NB4 (cell line): ENCODE measurements around the gene RGS10.

Experiments used
- DNase-seq: peaks from one replicate; pipeline ENCODE4 v3.0.0; 2010; ENCODE audit warnings: low read depth
- H3K4me3 ChIP-seq: one replicate; pipeline ENCODE4 v1.5.1; 2011; ENCODE audit warnings: mild to moderate bottlenecking, low read depth, low read length, moderate library complexity
- MYC ChIP-seq: IDR thresholded peaks from 2 replicates; pipeline ENCODE4 v1.6.1; 2011; ENCODE audit warnings: low read depth, low read length
- POLR2A ChIP-seq: IDR thresholded peaks from 2 replicates; pipeline ENCODE4 v1.6.1; 2011; ENCODE audit warnings: mild to moderate bottlenecking; ENCODE audit not compliant: insufficient read length; ENCODE audit errors: extremely low read depth
- TF ChIP-seq, protein P1 (sequence below): IDR thresholded peaks from 2 replicates; pipeline ENCODE4 v1.6.1; 2011; ENCODE audit warnings: low read depth, low read length
- TF ChIP-seq, protein P2 (sequence below): IDR thresholded peaks from one replicate; pipeline ENCODE4 v1.5.1; 2012; ENCODE audit warnings: low read depth, low read length

RGS10 gene

DNA sequence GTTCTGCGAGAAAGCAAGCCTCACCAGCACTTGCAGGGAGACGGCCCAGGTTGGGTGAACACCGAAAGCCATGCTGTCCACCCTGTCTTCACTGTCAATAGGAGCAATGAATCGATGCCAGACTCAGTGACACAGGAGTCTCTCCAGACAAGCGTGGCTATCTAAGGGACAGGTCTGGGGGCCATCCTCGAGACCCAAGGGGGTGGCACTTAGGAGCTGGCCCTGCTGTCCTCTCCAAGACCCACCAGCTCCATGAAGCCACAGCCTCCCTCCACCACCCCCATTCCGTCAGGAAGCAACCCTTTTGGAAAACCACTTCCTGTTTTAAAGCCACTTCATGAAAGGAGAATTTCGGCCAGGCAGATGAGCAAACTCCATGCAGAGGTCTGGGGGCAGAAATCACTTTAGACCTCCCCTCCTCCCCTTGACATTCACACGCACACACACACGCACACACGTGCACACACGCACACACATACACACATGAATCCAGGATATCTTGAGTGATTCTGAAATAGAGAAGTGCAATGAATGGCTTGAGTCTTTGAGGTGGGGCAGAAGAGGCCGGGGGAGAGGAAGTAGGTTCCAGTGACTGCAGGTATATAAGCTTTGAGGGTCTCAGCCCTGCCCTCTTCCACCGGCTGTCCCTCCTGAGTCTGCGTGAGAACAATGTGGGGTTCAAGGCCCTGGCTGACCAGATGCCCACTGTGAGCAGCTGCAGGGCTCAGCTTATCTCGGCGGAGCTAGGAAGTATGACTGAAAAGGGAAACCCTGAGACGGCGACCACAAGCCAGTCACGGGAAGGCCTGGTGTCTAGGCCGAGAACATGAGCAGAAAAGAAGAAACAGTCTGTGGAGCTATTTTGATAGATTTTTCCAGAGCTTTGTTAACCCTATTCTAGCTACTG is 25.0 kb downstream of the RGS10 start:
- TF ChIP-seq, protein P1, sequence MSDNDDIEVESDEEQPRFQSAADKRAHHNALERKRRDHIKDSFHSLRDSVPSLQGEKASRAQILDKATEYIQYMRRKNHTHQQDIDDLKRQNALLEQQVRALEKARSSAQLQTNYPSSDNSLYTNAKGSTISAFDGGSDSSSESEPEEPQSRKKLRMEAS: peak; percentile 45; the same call in 1 of the 2 replicates
- no peak for TF ChIP-seq POLR2A
- peak overlapping the region; percentile 38 for H3K4me3 ChIP-seq
- DNase-seq: peak; percentile 86

DNA sequence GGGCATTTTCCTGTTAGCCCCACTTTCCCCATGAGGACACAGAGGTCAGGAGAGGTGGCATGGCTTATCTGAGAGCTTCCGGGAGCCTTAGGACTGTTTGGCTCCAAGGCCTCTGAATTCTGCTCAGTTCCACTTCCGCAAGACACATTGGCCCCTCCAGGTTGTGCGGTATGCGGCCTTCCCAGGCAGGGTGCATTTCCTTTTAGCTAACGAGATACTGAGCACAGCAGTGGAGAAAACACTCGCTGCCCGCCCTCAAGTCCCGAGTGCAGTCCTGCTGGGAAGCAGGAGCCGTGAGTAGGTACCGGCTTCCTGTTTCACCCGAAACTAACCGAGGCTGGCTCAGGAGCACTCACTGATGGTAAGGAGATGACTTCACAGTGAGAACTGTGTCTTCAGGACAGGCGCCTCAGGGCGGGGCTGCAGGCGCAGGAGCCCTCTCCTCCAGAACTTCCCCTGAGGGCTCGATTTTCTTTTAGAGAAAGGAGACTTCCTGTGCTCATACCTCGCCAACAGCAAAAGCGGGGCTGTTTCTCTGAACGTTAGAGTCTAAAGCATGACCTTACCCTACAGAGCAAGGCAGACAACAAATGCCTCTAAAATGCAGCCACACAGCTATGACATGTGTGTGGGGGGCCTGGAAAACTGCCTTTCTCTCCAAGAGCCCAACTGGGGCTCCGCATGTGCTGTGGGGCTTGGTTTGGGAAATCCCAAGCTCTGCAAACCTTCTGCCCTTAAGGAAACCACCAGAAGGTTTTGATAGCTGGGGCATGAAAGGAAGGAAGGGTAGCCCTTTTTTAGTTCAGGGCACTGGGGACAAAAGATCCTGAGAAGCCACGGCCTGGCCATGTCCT is 25.9 kb downstream of the RGS10 start:
- DNase-seq: peak; percentile 95
- H3K4me3 ChIP-seq: peak overlapping the region; percentile 38
- TF ChIP-seq POLR2A (peak; percentile 44), MYC (0 out of 2 replicates have a peak, but pooled peaks have one; percentile 35)
- TF ChIP-seq, protein P2, sequence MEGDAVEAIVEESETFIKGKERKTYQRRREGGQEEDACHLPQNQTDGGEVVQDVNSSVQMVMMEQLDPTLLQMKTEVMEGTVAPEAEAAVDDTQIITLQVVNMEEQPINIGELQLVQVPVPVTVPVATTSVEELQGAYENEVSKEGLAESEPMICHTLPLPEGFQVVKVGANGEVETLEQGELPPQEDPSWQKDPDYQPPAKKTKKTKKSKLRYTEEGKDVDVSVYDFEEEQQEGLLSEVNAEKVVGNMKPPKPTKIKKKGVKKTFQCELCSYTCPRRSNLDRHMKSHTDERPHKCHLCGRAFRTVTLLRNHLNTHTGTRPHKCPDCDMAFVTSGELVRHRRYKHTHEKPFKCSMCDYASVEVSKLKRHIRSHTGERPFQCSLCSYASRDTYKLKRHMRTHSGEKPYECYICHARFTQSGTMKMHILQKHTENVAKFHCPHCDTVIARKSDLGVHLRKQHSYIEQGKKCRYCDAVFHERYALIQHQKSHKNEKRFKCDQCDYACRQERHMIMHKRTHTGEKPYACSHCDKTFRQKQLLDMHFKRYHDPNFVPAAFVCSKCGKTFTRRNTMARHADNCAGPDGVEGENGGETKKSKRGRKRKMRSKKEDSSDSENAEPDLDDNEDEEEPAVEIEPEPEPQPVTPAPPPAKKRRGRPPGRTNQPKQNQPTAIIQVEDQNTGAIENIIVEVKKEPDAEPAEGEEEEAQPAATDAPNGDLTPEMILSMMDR: no peak
- TF ChIP-seq, protein P1: peak; percentile 71

- no peak for DNase-seq
Measured at GRCh38 chr10:119515511-119516045, 26.9 kb downstream of the RGS10 start.

DNA sequence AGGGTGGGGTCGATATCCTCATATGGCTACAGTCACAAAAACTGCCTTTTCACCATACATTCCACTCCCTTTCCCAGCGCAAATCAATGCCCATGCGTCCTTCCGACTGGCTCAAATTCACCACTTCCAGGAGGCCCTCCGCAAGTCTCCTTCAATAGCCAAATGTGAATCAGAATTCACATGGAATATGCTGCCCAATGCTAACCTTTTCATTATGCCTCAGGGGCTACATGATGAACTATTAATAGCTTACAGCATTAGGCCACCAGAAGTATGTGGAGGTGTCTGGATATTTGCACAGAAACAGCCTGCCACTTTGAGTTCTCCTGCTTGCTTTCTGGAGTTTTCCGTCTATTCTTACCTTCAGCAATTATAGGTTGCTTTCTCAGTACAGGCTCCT is 27.7 kb downstream of the RGS10 start:
- H3K4me3 ChIP-seq: no peak overlapping the region
- TF ChIP-seq, protein P2: no peak
- TF ChIP-seq, protein P1: no peak
- no peak for TF ChIP-seq POLR2A
- TF ChIP-seq MYC: no peak
- DNase-seq: no peak

More at GRCh38 chr10:119515511-119516045, 26.9 kb downstream of the RGS10 start:
- TF ChIP-seq POLR2A: no peak
- TF ChIP-seq, protein P2: no peak
- no peak for TF ChIP-seq MYC
- TF ChIP-seq, protein P1: no peak
- H3K4me3 ChIP-seq: peak overlapping the region; percentile 38

DNA sequence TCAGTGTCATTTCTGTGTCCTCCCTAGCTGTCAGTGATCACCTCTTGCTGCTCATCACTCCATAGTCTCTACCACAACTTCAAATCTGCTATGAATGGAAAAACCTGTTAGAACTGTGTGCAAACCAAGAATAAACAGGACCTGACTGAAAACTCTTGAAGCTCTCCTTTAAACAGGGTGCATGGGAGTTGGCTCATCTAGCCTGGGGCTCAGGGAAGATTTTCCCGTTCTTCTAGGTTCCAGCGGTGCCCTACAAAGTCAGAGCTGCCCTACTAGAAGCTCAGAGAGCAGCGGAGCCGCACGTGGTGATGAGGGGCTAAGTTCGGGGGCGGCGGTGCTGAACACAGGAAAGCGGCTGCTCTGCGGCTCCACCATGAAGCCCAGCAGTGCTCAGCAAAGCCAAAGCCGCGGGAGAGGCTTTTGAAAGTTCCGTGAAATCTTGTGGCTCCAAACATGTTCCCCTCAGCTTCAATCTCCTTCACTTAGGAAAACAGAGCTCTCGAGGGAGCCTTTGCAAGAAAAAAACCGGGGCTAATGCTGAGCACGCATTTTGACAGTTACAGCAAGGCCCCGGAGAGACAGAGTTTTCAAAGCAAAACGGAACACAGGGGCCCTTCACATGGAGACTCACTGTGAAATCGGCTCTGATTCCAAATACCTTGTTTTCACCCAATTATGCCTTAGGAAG is 30.5 kb downstream of the RGS10 start:
- no peak for DNase-seq
- TF ChIP-seq, protein P2: no peak
- TF ChIP-seq, protein P1: no peak
- TF ChIP-seq MYC (no peak), POLR2A (no peak)
- H3K4me3 ChIP-seq: no peak overlapping the region
